HTERT RPE-1 (cell line): ENCODE results near the gene SLC35F4.

Experiments used
- in situ Hi-C: fragments of 300-500 bp; cut with MboI; formaldehyde crosslinking; loops from 4 replicates; pipeline ENCODE4 v1.14.3; 2020; ENCODE audit warnings: low sequenced_read_pairs

The SLC35F4 gene

DNA sequence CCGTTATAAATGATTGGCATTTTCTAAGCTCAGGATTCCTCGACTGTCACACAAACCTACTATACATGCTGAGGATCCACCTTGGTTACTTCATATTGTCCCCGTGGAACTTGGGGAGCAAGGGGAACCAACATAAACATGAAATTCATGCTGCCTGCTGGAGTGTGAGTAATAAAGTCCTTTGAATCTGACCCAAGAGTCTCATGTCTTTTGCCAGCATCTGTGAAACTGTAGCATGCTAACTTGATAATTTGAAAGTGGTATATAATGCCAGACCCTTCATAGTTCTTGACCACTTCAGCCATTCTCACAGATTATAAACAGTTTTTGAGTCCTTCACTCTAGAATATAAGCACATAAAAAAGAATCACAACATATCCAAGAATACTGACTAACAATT, 17.1 kb downstream of the SLC35F4 start:
- in situ Hi-C loops, result no loop called here

DNA sequence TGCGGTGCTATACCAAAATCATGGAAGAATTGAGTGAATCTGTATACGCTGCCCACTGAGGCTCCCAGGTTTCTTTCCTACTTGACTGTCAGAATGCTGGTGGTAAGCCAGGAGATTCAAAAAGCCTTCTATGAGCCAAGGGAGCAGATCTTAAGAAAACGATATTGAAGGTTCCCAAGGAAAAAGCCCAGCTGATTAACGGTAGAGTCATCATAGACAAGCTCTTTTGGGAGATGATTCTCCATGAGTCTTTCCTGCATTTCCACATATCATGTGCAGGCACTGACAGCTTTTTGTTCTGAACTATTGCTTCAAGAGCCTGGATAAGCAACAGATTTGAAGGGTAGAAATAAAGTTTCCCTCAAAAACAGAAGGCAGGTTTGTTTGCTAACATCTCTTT, 17.5 kb downstream of the SLC35F4 start:
- in situ Hi-C loops, result no loop called here

- in situ Hi-C loops, result no loop called here
Measured at GRCh38 chr14:57847706-57848105, 18.2 kb downstream of the SLC35F4 start.

- in situ Hi-C loops, result no loop called here
Measured at GRCh38 chr14:57847096-57847495, 18.8 kb downstream of the SLC35F4 start.

DNA sequence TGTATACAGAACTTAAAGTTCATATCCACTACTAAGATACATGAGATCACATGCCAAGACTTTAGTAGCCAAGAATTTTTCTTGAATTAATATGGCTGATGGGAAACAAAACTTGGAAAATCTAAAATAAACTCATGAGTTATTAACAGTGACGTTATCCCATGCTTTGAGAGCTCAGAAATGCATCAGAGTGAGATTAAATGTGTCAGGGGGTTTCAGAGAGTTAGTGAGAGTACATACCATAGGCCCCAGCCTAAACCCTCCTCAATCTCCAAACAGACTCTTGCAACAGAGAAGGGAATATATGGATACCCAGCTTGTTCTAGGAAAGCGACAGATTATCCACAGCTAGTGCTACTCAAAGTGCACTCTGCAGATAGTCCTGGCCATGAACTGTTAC, 19.3 kb downstream of the SLC35F4 start:
- in situ Hi-C loops, result no loop called here

GRCh38 chr14:57845802-57846531, 19.9 kb downstream of the SLC35F4 start:
- in situ Hi-C loops, result no loop called here

DNA sequence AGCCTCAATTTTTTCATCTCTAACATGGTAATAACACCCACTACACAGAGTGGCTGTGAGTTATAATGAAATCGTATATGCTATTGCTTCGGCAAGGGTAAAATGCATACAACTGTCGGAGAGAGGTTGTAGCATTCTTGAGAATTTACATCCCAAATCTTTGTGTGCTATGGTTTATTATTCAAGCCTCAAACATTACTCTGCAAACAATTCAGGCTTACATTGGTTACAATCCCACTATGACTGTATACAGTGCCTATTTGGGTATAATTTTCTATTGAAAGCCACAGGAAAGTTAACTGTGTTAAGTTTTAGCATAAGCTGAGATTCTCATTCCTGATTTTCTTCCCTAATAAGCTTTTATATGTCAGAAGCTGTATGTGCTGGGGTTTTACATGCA, 20.6 kb downstream of the SLC35F4 start:
- in situ Hi-C loops, result no loop called here

DNA sequence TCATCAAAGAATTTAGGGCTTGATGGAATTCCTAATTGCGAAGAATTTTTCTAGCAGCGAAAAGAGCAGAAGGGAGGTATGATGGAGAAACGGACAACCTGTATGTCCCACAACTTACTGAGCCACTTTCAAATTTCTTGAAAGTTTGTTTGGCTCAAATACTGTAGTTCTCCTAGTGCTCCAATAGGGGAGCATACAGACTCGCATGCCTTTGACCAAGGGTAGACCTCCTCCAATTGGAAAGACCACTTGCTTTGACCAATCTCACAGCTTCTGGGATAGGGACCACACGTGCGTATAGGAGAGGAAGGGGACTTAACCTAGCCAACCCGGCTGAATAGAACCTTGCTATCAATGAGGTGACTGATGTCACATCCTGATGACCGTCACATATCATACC, 28.6 kb downstream of the SLC35F4 start:
- in situ Hi-C loops, result no loop called here

GRCh38 chr14:57835766-57836165, 30.1 kb downstream of the SLC35F4 start:
- in situ Hi-C loops, result no loop called here

DNA sequence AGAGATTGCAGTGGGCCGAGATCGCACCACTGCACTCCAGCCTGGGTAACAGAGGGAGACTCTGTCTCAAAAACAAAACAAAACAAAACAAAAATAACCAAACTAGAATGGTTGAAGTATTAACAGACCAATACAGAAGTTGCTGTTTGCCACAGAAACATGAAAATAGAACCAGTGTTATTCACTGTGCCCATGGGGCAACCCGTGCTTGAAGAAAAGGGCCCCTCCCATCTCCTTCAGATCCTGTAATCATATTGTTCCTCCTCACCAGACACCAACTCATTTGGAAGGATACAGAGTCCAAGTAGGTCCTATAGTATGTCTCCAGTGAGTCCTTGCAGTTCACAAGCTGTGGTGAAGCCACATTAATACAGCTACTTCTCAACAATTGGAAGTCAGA, 30.9 kb downstream of the SLC35F4 start:
- in situ Hi-C loops, result no loop called here

DNA sequence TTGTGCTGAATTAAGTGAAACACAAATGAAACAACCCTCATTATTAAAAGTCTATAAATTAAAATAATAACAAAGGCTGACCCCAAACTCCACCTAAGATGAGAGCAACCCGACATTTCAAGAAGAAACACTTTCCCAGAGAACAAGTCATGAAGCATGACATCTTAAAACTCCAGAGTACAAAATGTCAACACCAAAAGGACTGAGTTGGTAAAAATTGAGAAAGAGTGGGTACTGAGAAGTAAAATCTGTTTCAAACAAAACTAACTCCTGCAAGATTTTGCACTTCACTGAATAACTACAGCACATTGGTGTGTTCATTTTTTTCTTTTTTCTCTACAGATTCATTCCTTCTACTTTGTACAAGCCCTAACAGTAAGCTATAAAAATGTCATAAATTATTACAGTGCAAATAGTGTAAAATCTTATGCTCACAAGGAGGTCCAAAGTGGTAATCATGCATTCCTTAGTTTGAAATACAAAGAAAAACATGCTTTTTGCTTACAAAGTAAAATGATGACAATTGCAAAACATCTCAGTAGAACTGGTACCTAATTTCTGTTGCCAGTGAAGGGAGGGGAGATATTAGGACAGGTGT, 31.8 kb downstream of the SLC35F4 start:
- in situ Hi-C loops, result no loop called here

- in situ Hi-C loops, result no loop called here
Measured at GRCh38 chr14:57833323-57833722, 32.6 kb downstream of the SLC35F4 start.

- in situ Hi-C loops, result no loop called here
Measured at GRCh38 chr14:57831981-57832380, 33.9 kb downstream of the SLC35F4 start.

- in situ Hi-C loops, result no loop called here
Measured at GRCh38 chr14:57828713-57829112, 37.2 kb downstream of the SLC35F4 start.

- in situ Hi-C loops, result no loop called here
Measured at GRCh38 chr14:57823015-57823660, 42.8 kb downstream of the SLC35F4 start.

DNA sequence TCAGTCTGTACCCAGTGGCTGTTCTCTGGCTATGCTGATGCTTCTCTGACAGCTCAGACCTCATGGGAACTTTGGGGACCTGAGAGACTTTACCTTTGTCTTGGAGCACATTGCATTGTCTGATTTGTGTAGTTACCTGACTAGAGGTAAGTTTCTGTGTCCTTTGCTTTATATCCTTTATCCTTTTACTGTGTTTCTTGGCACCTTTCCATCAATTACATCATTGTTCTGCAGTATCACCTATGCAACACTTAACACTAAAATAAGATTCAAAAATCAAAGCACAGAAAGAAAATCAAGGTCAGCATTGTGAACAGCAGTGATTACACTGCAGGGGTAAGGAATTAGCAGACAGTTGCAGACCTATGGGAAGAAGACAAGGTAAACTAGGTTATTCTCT, 43.8 kb downstream of the SLC35F4 start:
- in situ Hi-C loops, result no loop called here

DNA sequence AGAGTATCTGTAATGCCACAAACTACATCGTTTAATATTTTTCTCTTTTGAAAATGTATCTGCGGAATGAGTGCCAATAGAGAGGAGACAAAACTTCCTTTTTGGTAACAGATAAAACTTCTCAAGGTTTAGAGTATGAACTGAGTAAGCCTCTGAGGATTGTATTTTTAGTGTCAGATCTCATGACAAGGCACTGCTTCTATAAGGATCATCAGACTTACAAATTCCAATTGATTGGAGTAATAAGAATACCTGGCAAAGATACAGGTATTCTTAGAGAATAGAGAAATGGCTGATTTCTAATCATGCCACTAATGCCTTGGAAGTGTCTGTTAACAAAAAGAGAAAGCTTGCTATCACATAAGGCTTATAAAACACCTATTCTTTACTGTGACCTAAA, 45.3 kb downstream of the SLC35F4 start:
- in situ Hi-C loops, result no loop called here

DNA sequence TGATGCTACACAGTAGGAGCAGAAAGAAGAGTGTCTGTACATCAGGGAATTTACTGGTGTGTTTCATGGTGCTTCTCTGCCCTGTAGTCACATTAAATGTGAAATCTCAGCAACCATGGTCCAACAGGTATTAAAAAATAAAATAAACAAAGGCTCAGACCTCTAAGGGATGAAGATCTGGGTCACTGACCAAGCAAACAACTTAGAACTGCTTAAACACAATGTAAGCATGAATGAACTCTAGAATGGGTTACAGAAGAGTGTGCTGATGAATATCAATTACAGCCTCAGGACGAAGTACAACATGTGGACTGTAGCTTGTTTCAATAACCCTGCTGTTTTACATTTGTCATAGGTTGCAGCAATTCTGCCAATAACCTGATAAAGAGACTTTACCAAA, 47.4 kb downstream of the SLC35F4 start:
- in situ Hi-C loops, result no loop called here

- in situ Hi-C loops, result no loop called here
Measured at GRCh38 chr14:57816568-57817284, 49.2 kb downstream of the SLC35F4 start.

GRCh38 chr14:57814726-57815125, 51.2 kb downstream of the SLC35F4 start:
- in situ Hi-C loops, result no loop called here

DNA sequence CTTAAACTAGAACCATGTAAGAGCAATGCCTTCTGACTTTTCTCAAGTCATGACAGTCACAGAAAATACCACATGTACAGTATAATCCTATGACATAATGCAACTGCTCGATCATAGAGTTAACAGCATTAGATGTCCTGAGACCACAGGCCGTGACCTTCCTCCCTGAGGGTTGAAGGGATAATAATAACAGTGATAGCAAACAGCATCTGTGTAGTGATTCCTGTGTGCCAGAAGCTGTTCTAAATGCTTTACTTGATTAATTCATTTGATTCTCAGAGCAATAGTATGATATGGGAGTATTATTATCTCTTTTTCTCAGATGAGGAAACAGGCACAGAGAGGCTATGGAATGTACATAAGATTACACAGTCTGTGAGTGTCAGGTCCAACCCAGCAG, 53.2 kb downstream of the SLC35F4 start:
- in situ Hi-C loops, result no loop called here
